Measurements from ENCODE around the gene PCDHA9.
"Not testable (repeated sequence)": the region's sequence is repeated elsewhere in the genome, so short reads cannot be mapped to it uniquely, and the experiment has no call there.

DNA sequence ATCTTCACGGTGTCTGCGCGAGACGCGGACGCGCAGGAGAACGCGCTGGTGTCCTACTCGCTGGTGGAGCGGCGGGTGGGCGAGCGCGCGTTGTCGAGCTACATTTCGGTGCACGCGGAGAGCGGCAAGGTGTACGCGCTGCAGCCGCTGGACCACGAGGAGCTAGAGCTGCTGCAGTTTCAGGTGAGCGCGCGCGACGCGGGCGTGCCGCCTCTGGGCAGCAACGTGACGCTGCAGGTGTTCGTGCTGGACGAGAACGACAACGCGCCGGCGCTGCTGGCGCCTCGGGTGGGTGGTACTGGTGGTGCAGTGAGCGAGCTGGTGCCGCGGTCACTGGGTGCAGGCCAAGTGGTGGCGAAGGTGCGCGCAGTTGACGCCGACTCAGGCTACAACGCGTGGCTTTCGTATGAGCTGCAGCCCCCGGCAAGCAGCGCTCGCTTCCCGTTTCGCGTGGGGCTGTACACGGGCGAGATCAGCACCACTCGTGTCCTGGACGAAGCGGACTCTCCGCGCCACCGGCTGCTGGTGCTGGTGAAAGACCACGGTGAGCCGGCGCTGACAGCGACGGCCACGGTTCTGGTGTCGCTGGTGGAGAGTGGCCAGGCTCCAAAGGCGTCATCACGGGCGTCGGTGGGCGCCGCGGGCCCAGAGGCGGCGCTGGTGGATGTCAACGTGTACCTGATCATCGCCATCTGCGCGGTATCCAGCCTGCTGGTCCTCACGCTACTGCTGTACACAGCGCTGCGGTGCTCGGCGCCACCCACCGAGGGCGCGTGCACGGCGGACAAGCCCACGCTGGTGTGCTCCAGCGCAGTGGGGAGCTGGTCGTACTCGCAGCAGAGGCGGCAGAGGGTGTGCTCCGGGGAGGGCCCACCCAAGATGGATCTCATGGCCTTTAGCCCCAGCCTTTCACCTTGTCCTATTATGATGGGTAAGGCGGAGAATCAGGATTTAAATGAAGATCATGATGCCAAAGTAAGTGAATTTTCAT is 18.4 kb upstream of the PCDHA9 start:
- TF ChIP-seq TAF1 (IDR thresholded peaks at IDR 0.05; ENCODE audit: borderline replicate concordance, low read depth, low read length); POLR2AphosphoS5 (IDR thresholded peaks at IDR 0.05; ENCODE audit: low read depth, low read length): not testable (repeated sequence)
